GM12878 (cell line): ENCODE measurements around the gene NELFB. TPM values are rescaled to one million over a fixed set of nuclear protein-coding genes. Genes with fewer than 3 reads are reported as not detected.

Experiments used
- EP300 ChIP-seq, 2 experiments: fragments of 150-350 bp in 1 of 2; IDR thresholded peaks; 2 replicates each; pipeline ENCODE4 v1.6.1; 2011 to 2012; ENCODE audit warnings: low read depth in 2 of 2, low read length in 2 of 2, borderline replicate concordance in 1 of 2, improper control_type of control experiment in 1 of 2, inconsistent platforms in 1 of 2; ENCODE audit not compliant: control insufficient read depth in 1 of 2
- ESRRA ChIP-seq: IDR thresholded peaks from 2 replicates; pipeline ENCODE4 v1.6.1; 2012; ENCODE audit warnings: mild to moderate bottlenecking, low read length, improper control_type of control experiment
- IKZF1 ChIP-seq: fragments of 450-650 bp; conservative IDR thresholded peaks from 2 replicates; pipeline ENCODE4 v1.6.1; 2017; ENCODE audit warnings: antibody characterized with exemption, mild to moderate bottlenecking
- MEF2B ChIP-seq: fragments of 450-650 bp; IDR thresholded peaks from 2 replicates; pipeline ENCODE4 v1.6.1; 2018; ENCODE audit warnings: mild to moderate bottlenecking, moderate library complexity; ENCODE audit not compliant: partially characterized antibody, poor library complexity, severe bottlenecking
- MYB ChIP-seq: fragments of 150-350 bp; IDR thresholded peaks from 2 replicates; pipeline ENCODE4 v1.6.1; 2014; ENCODE audit warnings: mild to moderate bottlenecking, low read depth, low read length, borderline replicate concordance
- NR2C2 ChIP-seq: IDR thresholded peaks from 2 replicates; pipeline ENCODE4 v1.6.1; 2011; ENCODE audit warnings: borderline replicate concordance, low read depth; ENCODE audit not compliant: control insufficient read depth, insufficient read length
- NR2F1 ChIP-seq: fragments of 450-650 bp; conservative IDR thresholded peaks from 2 replicates; pipeline ENCODE4 v1.6.1; 2017; ENCODE audit warnings: mild to moderate bottlenecking
- NRF1 ChIP-seq: conservative IDR thresholded peaks from 2 replicates; pipeline ENCODE4 v1.6.1; 2011; ENCODE audit warnings: mild to moderate bottlenecking, low read depth, low read length, improper control_type of control experiment
- PRDM15 ChIP-seq: fragments of 450-650 bp; formaldehyde crosslinking; IDR thresholded peaks from 2 replicates; pipeline ENCODE4 v1.4.0; 2020; ENCODE audit warnings: mild to moderate bottlenecking, moderate library complexity
- RBBP5 ChIP-seq: fragments of 200-600 bp; sonication (generic); conservative IDR thresholded peaks from 2 replicates; pipeline ENCODE4 v1.6.1; 2016
- SREBF2 ChIP-seq: IDR thresholded peaks from 2 replicates; pipeline ENCODE4 v1.6.1; 2012; ENCODE audit warnings: mild to moderate bottlenecking, low read length
- TBL1XR1 ChIP-seq: IDR thresholded peaks from 2 replicates; pipeline ENCODE4 v1.6.1; 2012; ENCODE audit warnings: low read depth, low read length, improper control_type of control experiment
- USF1 ChIP-seq: IDR thresholded peaks from 2 replicates; pipeline ENCODE4 v1.6.1; 2011; ENCODE audit warnings: borderline replicate concordance, low read depth, mild to moderate bottlenecking, moderate library complexity, mixed read lengths, low read length; ENCODE audit not compliant: insufficient read depth; ENCODE audit errors: extremely low read length
- polyA plus RNA-seq, 11 experiments: library from polyadenylated mRNA; depleted of rRNA in 4 of 11; unstranded in 6 of 11; stranded (reverse) in 5 of 11; fragments of >200 nt; fragmentation: Nextera tagmentation in 4 of 11; fragmentation: Illumina TruSeq in 1 of 11; extraction: Ambion mirVana in 4 of 11; extraction: Trizol in 1 of 11; gene quantifications; 1 replicate in 1 of 11; 2 replicates in 10 of 11; pipeline versions ENCODE4 v1.2.1 to v1.2.3, GENCODE V29; 2011 to 2016; ENCODE audit warnings: inconsistent platforms in 2 of 11, missing spikeins in 2 of 11, low read depth in 1 of 11
- total RNA-seq, 4 experiments: library from RNA; depleted of rRNA in 3 of 4; stranded (reverse); fragments of >200 nt in 3 of 4; fragmentation: Illumina TruSeq in 1 of 4; extraction: Trizol in 1 of 4; gene quantifications; 2 replicates each; pipeline versions ENCODE4 v1.2.1 to v1.2.3, GENCODE V29; 2013 to 2021

The NELFB gene
- total and polyA plus RNA-seq, 10 of the 15 experiments (the other 5 are each of a cell fraction or from before 2014, with no cell fraction given): 0.19 to 63.4 (median 30.9) TPM

- TF ChIP-seq RBBP5 (no peak), NRF1 (peak; percentile 68), NR2C2 (no peak), MEF2B (peak; percentile 16), USF1 (no peak), TBL1XR1 (0 out of 2 replicates have a peak, but pooled peaks have one; percentile 17), NR2F1 (0 out of 2 replicates have a peak, but pooled peaks have one; percentile 20), SREBF2 (peak; percentile 49; the same call in 1 of the 2 replicates), IKZF1 (peak; percentile 91), PRDM15 (CRISPR knock-in tag) (no peak), MYB (no peak), EP300 (IDR thresholded peaks at IDR 0.05; ENCODE audit: borderline replicate concordance in 1 of 2, control insufficient read depth in 1 of 2, low read depth in 2 of 2, low read length in 2 of 2) (no peak), ESRRA (0 out of 2 replicates have a peak, but pooled peaks have one; percentile 62)
Observed at GRCh38 chr9:137223078-137223970, 31.8 kb upstream of the NELFB start (continued).
